Activated CD8-positive, alpha-beta memory T cell treated with anti-CD3 and anti-CD28 coated beads for 24 hours (primary cell): ENCODE results near the gene COL7A1.
"Not testable (repeated sequence)": the region's sequence is repeated elsewhere in the genome, so short reads cannot be mapped to it uniquely, and the experiment has no call there.

Experiments used
- DNase-seq: peaks from one replicate; pipeline ENCODE4 v3.0.0-alpha.2; 2020

The COL7A1 gene

DNA sequence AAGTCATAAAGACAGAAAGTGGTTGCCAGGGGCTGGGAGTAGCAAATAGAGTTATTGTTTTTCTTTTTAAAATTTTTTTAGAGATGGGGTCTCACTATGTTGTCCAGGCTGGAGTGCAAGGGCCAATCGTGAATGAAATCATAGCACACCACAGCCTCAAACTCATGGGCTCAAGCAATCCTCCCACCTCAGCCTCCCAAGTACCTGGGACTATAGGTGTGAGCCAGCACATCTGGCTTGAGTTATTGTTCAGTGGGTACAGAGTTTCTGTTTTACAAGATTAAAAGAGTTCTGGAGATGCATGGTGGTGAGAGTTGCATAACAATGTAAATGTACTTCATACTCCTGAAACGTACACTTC, 62.2 kb downstream of the COL7A1 start:
- no peak for DNase-seq

DNA sequence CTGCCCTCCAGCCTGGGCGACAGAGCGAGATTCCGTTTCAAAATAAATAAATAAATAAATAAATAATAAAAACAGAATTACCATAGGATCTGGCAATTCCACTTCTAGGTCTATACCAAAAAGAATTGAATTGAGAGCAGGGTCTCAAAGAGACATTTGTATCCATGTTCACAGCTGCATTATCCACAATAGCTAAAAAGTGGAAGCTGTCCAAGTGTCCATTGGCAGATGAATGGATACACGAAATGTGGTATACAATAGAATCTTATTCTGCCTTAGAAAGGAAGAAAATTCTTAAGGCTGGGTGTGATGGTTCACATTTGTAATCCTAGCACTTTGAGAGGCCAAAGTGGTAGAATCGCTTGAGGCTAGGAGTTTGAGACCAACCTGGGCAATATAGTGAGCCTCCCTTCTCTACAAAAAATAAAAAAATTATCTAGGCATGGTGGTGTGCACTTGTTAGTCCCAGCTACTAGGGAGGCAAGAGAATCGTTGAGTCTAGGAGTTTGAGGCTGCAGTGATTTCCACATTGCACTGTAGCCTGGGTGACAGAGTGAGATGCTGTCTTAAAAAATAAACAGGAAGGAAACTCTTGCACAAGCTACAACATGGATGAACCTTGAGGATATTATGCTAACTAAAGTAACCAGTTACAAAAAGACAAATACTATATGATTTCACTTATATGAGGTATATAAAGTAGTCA, 62.7 kb downstream of the COL7A1 start:
- DNase-seq: no peak

GRCh38 chr3:48530701-48531100, 64.4 kb downstream of the COL7A1 start:
- DNase-seq: not testable (repeated sequence)

DNA sequence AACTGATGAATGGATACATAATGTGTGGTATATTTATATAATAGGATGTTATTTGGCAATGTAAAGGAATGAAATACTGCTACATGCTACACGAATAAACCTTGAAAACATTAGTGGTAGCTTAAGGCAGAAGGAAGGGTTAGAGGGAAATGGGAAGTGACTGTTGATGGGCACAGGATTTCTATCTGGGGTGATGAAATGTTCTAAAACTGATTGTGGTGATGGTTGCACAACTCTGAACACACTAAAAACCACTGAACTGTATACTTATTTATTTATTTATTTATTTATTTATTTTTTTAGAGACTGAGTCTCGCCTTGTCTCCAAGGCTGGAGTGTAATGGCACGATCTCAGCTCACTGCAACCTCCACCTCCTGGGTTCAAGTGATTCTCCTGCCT, 66.4 kb downstream of the COL7A1 start:
- DNase-seq: no peak

DNA sequence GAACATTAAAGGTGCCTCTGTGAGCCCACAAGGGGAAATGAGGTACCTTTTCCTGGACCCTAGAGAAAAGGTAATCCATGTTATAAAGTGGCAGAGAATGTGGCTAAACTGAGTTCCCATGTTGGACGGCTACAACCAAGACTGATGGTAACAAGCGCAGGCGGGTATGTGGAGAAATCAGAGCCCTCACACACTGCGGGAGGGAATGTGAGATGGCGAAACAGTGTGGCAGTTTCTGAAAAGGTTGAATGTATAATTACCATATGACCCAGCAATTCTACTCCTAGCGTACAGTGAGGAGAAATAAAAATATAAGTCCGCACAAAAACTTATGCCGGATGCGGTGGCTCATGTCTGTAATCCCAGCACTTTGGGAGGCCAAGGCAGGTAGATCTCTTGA, 67.1 kb downstream of the COL7A1 start:
- no peak for DNase-seq

GRCh38 chr3:48524970-48525369, 70.2 kb downstream of the COL7A1 start:
- DNase-seq: no peak

- no peak for DNase-seq
Measured at GRCh38 chr3:48521635-48522034, 73.5 kb downstream of the COL7A1 start.

- DNase-seq: no peak
Measured at GRCh38 chr3:48519277-48519643, 75.9 kb downstream of the COL7A1 start.

DNA sequence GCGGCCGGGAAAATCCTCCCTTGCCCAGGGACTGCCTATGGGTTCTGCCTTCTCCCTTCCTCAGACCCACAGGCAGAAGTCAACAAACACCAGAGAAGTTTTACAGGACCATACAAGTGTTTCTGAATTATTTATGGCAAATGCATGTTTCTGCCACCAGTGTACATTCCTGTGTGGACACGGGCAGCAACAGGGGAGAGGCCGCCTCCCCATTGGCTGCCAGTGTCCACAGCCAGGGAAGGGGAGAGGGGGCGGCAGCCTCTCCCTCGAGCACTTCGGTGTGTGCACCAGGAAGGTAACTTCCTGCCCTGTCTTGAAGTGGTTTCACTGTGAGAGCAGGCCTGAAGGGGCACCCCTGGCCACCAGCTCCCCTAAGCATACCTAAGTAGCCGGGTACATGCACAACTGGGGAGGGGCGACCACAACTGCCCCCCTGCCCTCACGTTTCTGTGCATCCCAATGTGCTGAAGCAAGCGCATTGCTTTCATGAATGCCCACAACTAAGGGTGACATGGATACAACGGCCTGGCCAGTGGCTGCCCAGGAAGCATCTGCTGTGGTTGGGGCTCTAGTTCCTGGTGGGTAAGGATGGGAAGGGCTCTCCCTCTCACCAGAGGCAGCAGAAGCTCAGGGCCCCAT, 76.4 kb downstream of the COL7A1 start:
- peak; percentile 64 for DNase-seq

GRCh38 chr3:48518069-48518468, 77.1 kb downstream of the COL7A1 start:
- no peak for DNase-seq

DNA sequence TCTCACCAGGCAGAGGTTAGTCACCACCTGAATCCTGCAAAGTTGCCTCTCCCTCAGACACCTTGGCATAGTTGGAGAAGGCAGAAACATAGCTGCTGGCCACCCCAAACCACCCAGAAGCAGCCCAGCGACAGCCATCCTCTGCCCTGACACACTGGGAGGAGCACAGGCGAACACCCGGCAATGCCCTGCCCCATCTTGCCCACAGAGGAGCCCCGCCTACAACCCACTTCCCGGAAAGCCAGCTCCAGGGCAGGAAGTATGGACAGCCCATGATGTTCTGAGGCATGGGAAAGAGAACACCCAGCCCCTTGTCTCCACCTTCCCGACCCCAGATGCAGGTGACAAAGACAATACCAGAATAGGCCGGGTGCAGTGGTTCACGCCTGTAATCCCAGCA, 78.6 kb downstream of the COL7A1 start:
- no peak for DNase-seq

DNA sequence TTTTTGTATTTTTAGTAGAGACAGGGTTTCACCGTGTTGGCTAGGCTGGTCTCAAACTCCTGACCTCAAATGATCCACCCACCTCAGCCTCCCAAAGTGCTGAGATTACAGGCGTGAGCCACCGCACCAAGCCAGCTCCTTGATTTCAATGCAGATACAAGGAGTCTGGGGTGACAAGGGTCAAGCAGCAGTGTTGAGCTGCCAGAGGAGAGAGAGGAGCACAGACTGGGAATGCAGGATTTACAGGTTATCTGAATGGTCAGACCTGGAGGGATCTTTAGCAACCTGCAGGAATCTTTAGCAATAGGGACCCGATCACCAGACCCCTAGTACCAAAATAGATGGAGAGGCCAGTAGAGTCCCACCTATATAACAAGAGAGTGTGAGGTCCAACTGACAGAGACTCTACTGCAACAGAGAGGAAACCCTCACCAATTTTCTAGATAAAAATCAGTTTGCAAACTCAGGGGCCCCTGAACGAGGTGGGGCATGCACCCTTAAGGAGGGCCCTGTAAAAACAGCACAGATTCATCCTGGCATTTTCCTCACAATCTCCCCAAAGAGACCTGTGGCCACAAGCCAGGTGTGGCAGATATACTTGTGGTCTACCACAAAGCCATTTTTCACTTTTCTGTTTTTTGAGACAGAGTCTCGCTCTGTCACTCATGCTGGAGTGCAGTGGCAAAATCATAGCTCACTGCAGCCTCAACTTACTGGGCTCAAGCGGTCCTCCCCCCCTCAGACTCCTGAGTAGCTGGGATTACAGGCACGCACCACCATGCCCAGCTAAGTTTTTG, 80.5 kb downstream of the COL7A1 start:
- DNase-seq: no peak
